Endothelial cell of umbilical vein (primary cell): Measurements from ENCODE around the gene SNCAIP. TPM values are rescaled to one million over a fixed set of nuclear protein-coding genes. Genes with fewer than 3 reads are reported as not detected.

Experiments
- BruUV-seq: library from RNA; stranded (reverse); fragments of 400-500 nt; replicated peaks from 2 replicates; lab custom pipeline; 2021; lab: Mats Ljungman, UMichigan
- CTCF ChIA-PET: fragments of 300-600, 350-600 bp; sonication (Branson Sonifier 250); formaldehyde crosslinking; loops from one replicate; lab custom pipeline; 2021; ENCODE audit warnings: antibody characterized with exemption, inconsistent platforms; lab: Charles Lee
- POLR2A ChIA-PET: fragments of 300-600, 350-600 bp; sonication (Branson Sonifier 250); formaldehyde crosslinking; loops from one replicate; lab custom pipeline; 2021; ENCODE audit warnings: antibody characterized with exemption, inconsistent platforms; lab: Charles Lee
- DNase-seq: peaks from one replicate; pipeline ENCODE4 v3.0.0-alpha.2; 2011; ENCODE audit warnings: low read depth, low spot score
- FAIRE-seq: peaks from 2 replicates; lab custom pipeline; 2011; peaks lifted over from hg19 to GRCh38; lab: Jason Lieb, UNC
- H2AFZ ChIP-seq: 2 replicates; pipeline ENCODE4 v1.6.0; 2012; ENCODE audit warnings: low read depth, low read length, control low read depth, inconsistent platforms
- H3K27ac ChIP-seq: 2 replicates; pipeline ENCODE4 v1.5.1; 2011; ENCODE audit warnings: low read depth, mild to moderate bottlenecking, control low read depth, low read length, moderate library complexity; ENCODE audit not compliant: insufficient read depth
- H3K27me3 ChIP-seq, 2 experiments: 2 replicates each; pipeline versions ENCODE4 v1.6.0 to v1.6.1; 2011; ENCODE audit warnings: low read length in 2 of 2, mixed read lengths in 1 of 2; ENCODE audit not compliant: control insufficient read depth in 2 of 2, insufficient read depth in 2 of 2
- H3K36me3 ChIP-seq, 2 experiments: 2 replicates in 1 of 2; 3 replicates in 1 of 2; pipeline ENCODE4 v1.5.1; 2011; ENCODE audit warnings: low read length in 2 of 2, mild to moderate bottlenecking in 1 of 2, moderate library complexity in 1 of 2; ENCODE audit not compliant: control insufficient read depth in 2 of 2, insufficient read depth in 2 of 2; ENCODE audit errors: extremely low read depth in 1 of 2
- H3K4me1 ChIP-seq: 3 replicates; pipeline ENCODE4 v1.5.1; 2011; ENCODE audit warnings: mild to moderate bottlenecking, low read length; ENCODE audit not compliant: control insufficient read depth, insufficient read depth; ENCODE audit errors: extremely low read depth
- H3K4me2 ChIP-seq: 2 replicates; pipeline ENCODE4 v1.6.1; 2011; ENCODE audit warnings: low read length, control low read depth, mixed read lengths; ENCODE audit not compliant: insufficient read depth
- H3K4me3 ChIP-seq, 3 experiments: fragments of 200-600 bp in 1 of 3; sonication (generic), shearing (Covaris generic) in 1 of 3; replicated peaks in 1 of 3; 2 replicates each; pipeline ENCODE4 v1.5.1; 2011 to 2016; ENCODE audit warnings: control low read depth in 3 of 3, low read length in 3 of 3, mild to moderate bottlenecking in 2 of 3, inconsistent platforms in 1 of 3, low read depth in 1 of 3, moderate library complexity in 1 of 3; ENCODE audit not compliant: insufficient read depth in 1 of 3
- H3K79me2 ChIP-seq: 2 replicates; pipeline ENCODE4 v1.6.0; 2012; ENCODE audit warnings: low read length, inconsistent platforms; ENCODE audit not compliant: control insufficient read depth, insufficient read depth
- H3K9ac ChIP-seq: replicated peaks from 2 replicates; pipeline ENCODE3; 2011; ENCODE audit warnings: low read length, control low read depth; ENCODE audit not compliant: insufficient read depth; ENCODE audit errors: extremely low read depth
- H3K9me1 ChIP-seq: replicated peaks from 3 replicates; pipeline ENCODE4 v1.6.0; 2011; ENCODE audit warnings: mild to moderate bottlenecking, low read length; ENCODE audit not compliant: control insufficient read depth, insufficient read depth; ENCODE audit errors: extremely low read depth
- H3K9me3 ChIP-seq: replicated peaks from 2 replicates; pipeline ENCODE4 v1.5.1; 2012; ENCODE audit warnings: low read length, inconsistent platforms; ENCODE audit not compliant: control insufficient read depth, insufficient read depth
- H4K20me1 ChIP-seq: replicated peaks from 2 replicates; pipeline ENCODE3; 2011; ENCODE audit warnings: mild to moderate bottlenecking, low read length; ENCODE audit not compliant: control insufficient read depth, insufficient read depth; ENCODE audit errors: extremely low read depth
- EZH2 ChIP-seq: IDR thresholded peaks from 2 replicates; pipeline ENCODE4 v1.6.1; 2012; ENCODE audit warnings: borderline replicate concordance, low read depth, mild to moderate bottlenecking, moderate library complexity, low read length, inconsistent platforms; ENCODE audit not compliant: severe bottlenecking
- FOS ChIP-seq: IDR thresholded peaks from 2 replicates; pipeline ENCODE4 v1.6.1; 2011; ENCODE audit warnings: mild to moderate bottlenecking, low read length, moderate library complexity, borderline replicate concordance; ENCODE audit not compliant: insufficient read depth
- GATA2 ChIP-seq: IDR thresholded peaks from 2 replicates; pipeline ENCODE4 v1.7.0; 2011; ENCODE audit warnings: low read depth, mild to moderate bottlenecking, moderate library complexity, mixed read lengths, low read length; ENCODE audit not compliant: insufficient read length, insufficient read depth
- JUN ChIP-seq: IDR thresholded peaks from 2 replicates; pipeline ENCODE4 v1.6.1; 2011; ENCODE audit warnings: borderline replicate concordance, low read depth; ENCODE audit not compliant: insufficient read length, insufficient read depth
- MAX ChIP-seq: IDR thresholded peaks from 2 replicates; pipeline ENCODE4 v1.6.1; 2011; ENCODE audit not compliant: insufficient read depth, insufficient read length
- MYC ChIP-seq: IDR thresholded peaks from one replicate; pipeline ENCODE4 v1.6.1; 2011; ENCODE audit warnings: mild to moderate bottlenecking, low read depth, low read length
- POLR2A ChIP-seq: IDR thresholded peaks from 2 replicates; pipeline ENCODE4 v1.6.1; 2012; ENCODE audit warnings: low read depth, mild to moderate bottlenecking, control low read depth, low read length
- POLR2AphosphoS5 ChIP-seq: IDR thresholded peaks from 2 replicates; pipeline ENCODE4 v1.6.1; 2012; ENCODE audit warnings: low read depth, mild to moderate bottlenecking, control low read depth, low read length, moderate library complexity; ENCODE audit not compliant: insufficient read depth
- dilution Hi-C: fragments of 300-500 bp; cut with MboI; formaldehyde crosslinking; loops from one replicate; pipeline ENCODE4 v1.15.0; 2019; ENCODE audit warnings: low sequenced_read_pairs; ENCODE audit not compliant: extremely low pct_ligation_motif_present
- intact Hi-C: fragments of 100-400 bp; cut with micrococcal nuclease; formaldehyde crosslinking; loops from one replicate; pipeline ENCODE4 v1.10.0; 2022
- polyA plus RNA-seq, 4 experiments: library from polyadenylated mRNA; depleted of rRNA in 3 of 4; stranded (reverse) in 3 of 4; unstranded in 1 of 4; fragments of >200 nt; gene quantifications; 2 replicates each; pipeline versions ENCODE4 v1.2.1 to v1.2.3, GENCODE V29; 2011 to 2012; ENCODE audit warnings: missing spikeins in 1 of 4
- total RNA-seq: library from RNA; stranded (reverse); gene quantifications from 2 replicates; pipeline ENCODE4 v1.2.3, GENCODE V29; 2021
- TF ChIP-seq, protein P1 (sequence below), 2 donors: IDR thresholded peaks; 1 replicate in 1 of 2; 2 replicates in 1 of 2; pipeline ENCODE4 v1.5.1; 2011; ENCODE audit warnings: low read length in 2 of 2, mild to moderate bottlenecking in 2 of 2, moderate library complexity in 2 of 2, control low read depth in 1 of 2, inconsistent platforms in 1 of 2, low read depth in 1 of 2; ENCODE audit not compliant: insufficient read depth in 1 of 2; ENCODE audit errors: extremely low read depth in 1 of 2

SNCAIP gene
- total and polyA plus RNA-seq, 2 donors (not counting 3 experiments of a cell fraction or from before 2014, with no cell fraction given), result 13.1 to 42.0 TPM

DNA sequence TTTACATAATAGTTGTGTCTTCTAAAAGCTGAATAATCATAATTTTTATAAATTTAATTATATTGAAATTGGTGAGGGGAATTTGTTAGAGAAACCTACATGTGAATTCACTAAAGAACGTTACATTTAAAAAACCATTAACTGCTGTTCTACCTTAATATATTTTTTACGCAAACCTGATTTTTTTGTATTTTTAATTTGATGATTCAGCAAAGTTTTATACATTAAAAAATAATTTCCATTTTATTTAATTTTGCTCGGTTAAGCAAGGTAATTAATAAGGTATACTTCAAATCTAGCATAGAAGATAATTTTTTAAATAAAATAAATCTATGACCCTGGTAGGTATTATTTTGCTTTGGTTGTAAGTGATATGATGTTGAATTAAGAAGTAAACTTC lies 114.3 kb downstream of the SNCAIP start:
- ChIA-PET CTCF (no interaction called here), POLR2A (no interaction called here)
- Histone ChIP-seq H3K9ac (no peak overlapping the region), H3K36me3 (peaks cover 0 to 5% of the 10 kb centered on the region in 2 experiments), H2AFZ (no peak overlapping the region), H3K9me1 (no peaks in the 10 kb centered on the region), H4K20me1 (no peaks in the 10 kb centered on the region), H3K9me3 (no peaks in the 10 kb centered on the region), H3K4me3 (no peak overlapping the region), H3K27ac (no peak overlapping the region), H3K27me3 (no peaks in the 10 kb centered on the region), H3K4me2 (no peak overlapping the region), H3K4me1 (no peaks in the 10 kb centered on the region), H3K79me2 (no peaks in the 10 kb centered on the region)
- TF ChIP-seq FOS, result no peak
- TF ChIP-seq POLR2AphosphoS5, result no peak
- TF ChIP-seq, protein P1, sequence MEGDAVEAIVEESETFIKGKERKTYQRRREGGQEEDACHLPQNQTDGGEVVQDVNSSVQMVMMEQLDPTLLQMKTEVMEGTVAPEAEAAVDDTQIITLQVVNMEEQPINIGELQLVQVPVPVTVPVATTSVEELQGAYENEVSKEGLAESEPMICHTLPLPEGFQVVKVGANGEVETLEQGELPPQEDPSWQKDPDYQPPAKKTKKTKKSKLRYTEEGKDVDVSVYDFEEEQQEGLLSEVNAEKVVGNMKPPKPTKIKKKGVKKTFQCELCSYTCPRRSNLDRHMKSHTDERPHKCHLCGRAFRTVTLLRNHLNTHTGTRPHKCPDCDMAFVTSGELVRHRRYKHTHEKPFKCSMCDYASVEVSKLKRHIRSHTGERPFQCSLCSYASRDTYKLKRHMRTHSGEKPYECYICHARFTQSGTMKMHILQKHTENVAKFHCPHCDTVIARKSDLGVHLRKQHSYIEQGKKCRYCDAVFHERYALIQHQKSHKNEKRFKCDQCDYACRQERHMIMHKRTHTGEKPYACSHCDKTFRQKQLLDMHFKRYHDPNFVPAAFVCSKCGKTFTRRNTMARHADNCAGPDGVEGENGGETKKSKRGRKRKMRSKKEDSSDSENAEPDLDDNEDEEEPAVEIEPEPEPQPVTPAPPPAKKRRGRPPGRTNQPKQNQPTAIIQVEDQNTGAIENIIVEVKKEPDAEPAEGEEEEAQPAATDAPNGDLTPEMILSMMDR (IDR thresholded peaks at IDR 0.05; ENCODE audit: extremely low read depth in 1 of 2, insufficient read depth in 1 of 2, low read depth in 1 of 2, low read length in 2 of 2), result no peak
- TF ChIP-seq GATA2, result no peak
- TF ChIP-seq EZH2, result no peak
- no peak for TF ChIP-seq MYC
- no peak for TF ChIP-seq JUN
- no peak for TF ChIP-seq POLR2A
- no peak for TF ChIP-seq MAX
- FAIRE-seq (no peak), DNase-seq (no peak)
- BruUV-seq, result no TSS peak
- dilution Hi-C loops (no loop called here), intact Hi-C loops (no loop called here)
